Activated naive CD4-positive, alpha-beta T cell treated with anti-CD3 and anti-CD28 coated beads for 36 hours (primary cell): ENCODE data around the gene OR51F1. TPM values are rescaled to one million over a fixed set of nuclear protein-coding genes. Genes with fewer than 3 reads are reported as not detected.
"Not testable (repeated sequence)": the region's sequence is repeated elsewhere in the genome, so short reads cannot be mapped to it uniquely, and the experiment has no call there.

ENCODE experiments used
- CTCF ChIA-PET: fragments of 350-600 bp; sonication (Branson Sonifier 250); formaldehyde crosslinking; loops from one replicate; lab custom pipeline; 2021; ENCODE audit warnings: antibody characterized with exemption; lab: Charles Lee
- DNase-seq: peaks from one replicate; pipeline ENCODE4 v3.0.0-alpha.2; 2020
- H3K27ac Mint-ChIP-seq: one replicate; pipeline ENCODE4 v1.8.0; 2021; ENCODE audit warnings: mild to moderate bottlenecking, mixed read lengths
- H3K27me3 Mint-ChIP-seq: one replicate; pipeline ENCODE4 v1.8.0; 2021; ENCODE audit warnings: low read depth, mixed read lengths
- H3K36me3 Mint-ChIP-seq: one replicate; pipeline ENCODE4 v1.8.0; 2021; ENCODE audit warnings: low read depth, mixed read lengths
- H3K4me1 Mint-ChIP-seq: one replicate; pipeline ENCODE4 v1.8.0; 2021; ENCODE audit warnings: low read depth, mixed read lengths
- H3K4me3 Mint-ChIP-seq: one replicate; pipeline ENCODE4 v1.8.0; 2021; ENCODE audit warnings: mild to moderate bottlenecking, moderate library complexity, mixed read lengths
- H3K9me3 Mint-ChIP-seq: one replicate; pipeline ENCODE4 v1.8.0; 2021; ENCODE audit warnings: mixed read lengths
- intact Hi-C: fragments of 100-400 bp; cut with micrococcal nuclease; formaldehyde crosslinking; loops from one replicate; pipeline ENCODE4 v1.15.1; 2023
- total RNA-seq, 2 experiments: library from RNA; stranded (reverse); gene quantifications; one replicate each; pipeline ENCODE4 v1.2.3, GENCODE V29; 2021

The OR51F1 gene
- total RNA-seq, 2 experiments from 2014 or later = not detected

DNA sequence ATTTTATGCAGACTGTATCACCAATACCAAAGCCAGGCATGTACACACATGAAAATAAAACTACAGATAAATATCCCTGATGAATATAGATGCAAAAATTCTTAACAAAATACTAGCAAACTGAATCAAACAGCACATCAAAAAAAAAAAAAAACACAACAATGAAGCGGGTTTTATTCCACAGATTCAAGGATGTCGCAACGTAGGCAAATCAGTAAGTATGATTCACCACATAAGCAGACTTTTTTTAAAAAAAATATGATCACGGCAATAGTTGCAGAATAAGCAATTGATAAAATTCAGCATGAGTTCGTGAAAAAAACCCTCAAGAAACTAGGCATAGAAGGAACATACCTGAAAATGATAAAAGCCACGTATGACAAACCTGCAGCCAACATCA, 21.3 kb downstream of the OR51F1 start:
- no peaks in the 10 kb centered on the region for H3K36me3 Mint-ChIP-seq
- DNase-seq = no peak
- intact Hi-C loops = no loop called here
- CTCF ChIA-PET = interaction anchor here (1.2 kb wide), 1 partner anchor 28 kb away, joined by 3 read pairs; no protein-coding TSS in a partner anchor
- H3K4me1 Mint-ChIP-seq = no peaks in the 10 kb centered on the region
- H3K27me3 Mint-ChIP-seq = peaks cover 9% of the 10 kb centered on the region
- H3K27ac Mint-ChIP-seq = no peak overlapping the region
- H3K4me3 Mint-ChIP-seq = no peak overlapping the region
- no peaks in the 10 kb centered on the region for H3K9me3 Mint-ChIP-seq

DNA sequence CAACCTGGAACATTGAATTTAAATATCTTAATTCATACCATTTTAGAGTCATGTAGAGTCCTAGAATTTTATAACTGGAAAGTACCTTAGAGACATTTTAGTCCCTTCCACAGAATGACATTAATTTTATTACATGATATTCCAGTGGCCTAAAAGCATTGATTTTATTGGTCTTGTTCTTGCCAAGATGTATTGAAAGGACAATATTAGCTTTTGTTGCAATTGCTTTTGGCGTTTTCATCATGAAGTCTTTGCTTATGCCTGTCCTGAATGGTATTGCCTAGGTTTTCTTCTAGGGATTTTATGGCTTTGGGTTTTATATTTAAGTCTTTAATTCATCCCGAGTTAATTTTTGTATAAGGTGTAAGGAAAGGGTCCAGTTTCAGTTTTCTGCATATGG, 29.0 kb downstream of the OR51F1 start:
- H3K36me3 Mint-ChIP-seq = no peaks in the 10 kb centered on the region
- no peaks in the 10 kb centered on the region for H3K9me3 Mint-ChIP-seq
- peaks cover 5% of the 10 kb centered on the region for H3K27me3 Mint-ChIP-seq
- intact Hi-C loops = no loop called here
- H3K4me3 Mint-ChIP-seq = no peak overlapping the region
- DNase-seq = no peak
- H3K4me1 Mint-ChIP-seq = no peaks in the 10 kb centered on the region
- no peak overlapping the region for H3K27ac Mint-ChIP-seq
- CTCF ChIA-PET = no interaction called here

GRCh38 chr11:4727171-4727570, 42.6 kb downstream of the OR51F1 start:
- peaks cover 6% of the 10 kb centered on the region for H3K27me3 Mint-ChIP-seq
- no peak overlapping the region for H3K4me3 Mint-ChIP-seq
- no peak for DNase-seq
- H3K9me3 Mint-ChIP-seq = no peaks in the 10 kb centered on the region
- no peaks in the 10 kb centered on the region for H3K4me1 Mint-ChIP-seq
- intact Hi-C loops = no loop called here
- H3K36me3 Mint-ChIP-seq = no peaks in the 10 kb centered on the region
- CTCF ChIA-PET = no interaction called here
- no peak overlapping the region for H3K27ac Mint-ChIP-seq

DNA sequence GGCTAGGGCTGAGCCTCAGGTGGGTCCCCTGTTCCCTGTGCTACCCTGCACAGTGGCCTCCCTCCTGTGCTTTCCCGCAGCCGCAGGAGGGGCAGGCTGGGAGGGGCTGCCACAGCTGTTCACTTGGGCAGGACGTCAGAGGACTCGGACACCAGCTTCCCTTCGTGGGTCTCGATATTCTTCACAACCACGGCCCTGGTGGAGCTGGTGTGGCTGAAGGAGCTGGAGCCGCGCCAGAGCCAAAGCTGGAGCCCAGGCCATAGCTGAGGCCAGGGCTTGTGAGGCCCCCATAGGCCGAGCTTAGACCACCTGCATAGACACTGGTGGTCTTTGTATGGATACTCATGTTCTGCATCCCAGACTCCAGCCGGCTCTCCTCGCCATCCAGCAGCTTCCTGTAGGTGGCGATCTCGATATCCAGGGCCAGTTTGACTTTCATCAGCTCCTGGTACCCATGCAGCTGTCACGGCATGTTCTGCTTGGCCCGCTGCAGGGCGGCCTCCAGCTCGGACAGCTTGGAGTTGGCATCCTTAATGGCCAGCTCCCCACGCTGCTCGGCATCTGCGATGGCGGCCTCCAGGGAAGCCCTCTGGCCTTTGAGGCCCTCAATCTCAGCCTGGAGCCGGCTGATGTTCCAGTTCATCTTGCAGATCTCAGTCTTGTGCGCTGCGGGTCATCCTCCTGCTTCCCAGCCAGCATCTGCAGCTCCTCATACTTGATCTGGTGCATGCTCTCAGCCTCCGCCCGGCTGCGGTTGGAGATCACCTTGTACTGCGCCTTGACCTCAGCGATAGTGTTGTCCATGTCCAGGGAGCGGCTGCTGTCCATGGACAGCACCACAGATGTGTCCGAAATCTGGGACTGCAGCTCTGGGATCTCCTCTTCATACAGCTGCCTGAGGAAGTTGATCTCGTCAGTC, 46.9 kb downstream of the OR51F1 start:
- H3K36me3 Mint-ChIP-seq, H3K27ac Mint-ChIP-seq, intact Hi-C loops, DNase-seq, H3K4me1 Mint-ChIP-seq, CTCF ChIA-PET, H3K4me3 Mint-ChIP-seq, H3K27me3 Mint-ChIP-seq, H3K9me3 Mint-ChIP-seq: not testable (repeated sequence)

Other genes starting within 250 kb of the OR51F1 start
- not detected for gene OR52M1, start 224.7 kb downstream of the OR51F1 start, total RNA-seq
- gene OR52I2, start 188.2 kb downstream of the OR51F1 start, total RNA-seq = not detected
- not detected for gene OR52I1, start 175.9 kb downstream of the OR51F1 start, total RNA-seq
- 10 to 100 TPM; 11.3 to 15.4 TPM for gene TRIM68, start 161.7 kb downstream of the OR51F1 start, total RNA-seq
- not detected for gene OR51D1, start 132.5 kb downstream of the OR51F1 start, total RNA-seq
- gene OR51E1, start 126.0 kb downstream of the OR51F1 start, total RNA-seq = not detected
- not detected for gene OR51E2, start 72.1 kb downstream of the OR51F1 start, total RNA-seq
- gene MMP26, start 65.2 kb downstream of the OR51F1 start, total RNA-seq = not detected
- not detected for gene OR52R1, start 34.4 kb upstream of the OR51F1 start, total RNA-seq
- not detected for gene OR51F2, start 51.4 kb upstream of the OR51F1 start, total RNA-seq
- not detected for gene OR51S1, start 79.3 kb upstream of the OR51F1 start, total RNA-seq
- not detected for gene OR51T1, start 112.0 kb upstream of the OR51F1 start, total RNA-seq
- not detected for gene OR51A7, start 133.8 kb upstream of the OR51F1 start, total RNA-seq
- not detected for gene OR51G2, start 149.4 kb upstream of the OR51F1 start, total RNA-seq
- gene OR51G1, start 154.4 kb upstream of the OR51F1 start, total RNA-seq = not detected
- gene OR51A4, start 177.7 kb upstream of the OR51F1 start, total RNA-seq = not detected
- gene OR51A2, start 185.8 kb upstream of the OR51F1 start, total RNA-seq = not detected
- gene OR51L1, start 224.9 kb upstream of the OR51F1 start, total RNA-seq = not detected